Stimulated activated naive CD4-positive, alpha-beta T cell (primary cell): ENCODE data around the gene VEZT.
"Not testable (repeated sequence)": the region's sequence is repeated elsewhere in the genome, so short reads cannot be mapped to it uniquely, and the experiment has no call there.

Experiments used
- DNase-seq, 6 experiments: peaks; one replicate each; lab custom pipeline; 2025; lab: John Stamatoyannopoulos, UW

The VEZT gene

DNA sequence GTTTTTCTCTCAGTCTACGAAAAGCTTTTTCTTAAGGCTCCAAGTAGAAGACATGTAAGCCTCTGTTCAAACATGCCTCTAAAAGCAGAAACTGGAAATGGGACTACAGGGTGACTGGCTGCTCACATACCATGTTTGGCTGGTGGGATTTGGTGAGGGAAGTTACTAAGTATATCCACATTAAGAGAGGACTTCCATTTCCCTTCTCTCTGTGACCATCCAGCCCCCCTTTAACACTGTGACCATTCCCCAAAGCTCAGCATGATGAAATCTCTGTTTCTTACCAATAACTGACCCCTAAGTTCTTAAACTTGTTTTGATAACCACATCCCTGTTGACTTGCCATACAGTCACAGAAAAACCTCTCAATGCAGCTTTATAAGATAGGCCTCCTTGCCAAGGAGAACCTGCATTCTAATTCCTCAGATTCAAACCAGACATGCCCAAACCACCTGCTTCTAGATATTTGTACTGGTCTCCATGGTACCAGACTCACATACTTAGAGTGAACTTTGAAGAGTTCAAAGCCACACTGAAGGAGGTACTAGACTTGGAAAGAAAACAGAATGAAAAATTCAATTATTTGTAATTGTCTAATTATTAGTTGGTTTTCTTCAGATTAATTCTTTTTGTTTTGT, 102.2 kb downstream of the VEZT start:
- no peak for DNase-seq

DNA sequence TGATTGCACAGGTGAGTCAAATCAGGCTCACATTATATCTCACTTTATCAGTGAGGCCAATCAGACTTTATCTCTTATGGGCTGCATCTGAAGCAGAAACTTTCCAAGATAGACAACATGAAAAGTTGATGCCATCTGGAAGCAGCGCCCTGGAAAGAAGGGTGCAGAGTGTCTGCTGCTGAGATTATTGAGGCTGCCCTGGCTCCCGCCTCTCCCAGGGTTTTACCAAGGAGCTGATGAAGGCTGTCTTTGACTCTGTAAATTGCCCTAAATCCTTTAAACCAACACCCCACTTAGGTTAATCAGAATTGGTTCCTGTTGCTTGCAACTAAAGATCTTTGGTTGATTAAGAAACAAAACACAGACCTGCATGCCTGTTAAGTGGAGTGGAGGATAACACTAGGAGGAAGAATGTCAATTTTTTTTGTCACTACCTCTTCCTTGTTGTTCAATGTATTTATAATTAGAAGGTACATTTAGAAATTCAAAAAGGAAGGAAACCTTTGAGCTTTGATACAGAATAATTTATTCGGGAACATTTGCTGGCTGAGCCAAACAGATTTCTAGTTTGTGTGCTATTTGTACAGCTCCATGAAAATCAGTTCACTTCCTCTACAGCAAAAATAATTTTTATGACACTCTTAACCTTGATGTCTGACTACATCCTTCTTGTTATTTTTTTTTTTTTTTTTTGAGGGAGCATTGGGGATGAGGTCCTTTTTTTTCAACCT, 104.1 kb downstream of the VEZT start:
- no peak for DNase-seq

DNA sequence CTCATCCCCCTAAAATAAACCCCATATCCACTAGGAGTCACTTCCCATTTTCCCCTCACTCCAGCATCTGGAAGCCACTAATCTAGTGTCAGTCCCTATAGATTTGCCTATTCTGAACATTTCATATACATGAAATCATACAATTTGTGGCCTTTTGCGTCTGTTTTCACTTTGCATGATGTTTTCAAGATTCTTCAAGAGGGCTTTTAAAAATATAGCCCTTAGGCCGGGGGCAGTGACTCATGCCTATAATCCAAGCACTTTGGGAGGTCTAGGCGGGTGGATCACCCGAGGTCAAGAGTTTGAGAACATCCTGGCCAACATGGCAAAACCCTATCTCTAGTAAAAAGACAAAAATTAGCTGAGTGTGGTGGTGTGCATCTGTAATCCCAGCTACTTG, 104.7 kb downstream of the VEZT start:
- no peak for DNase-seq

DNA sequence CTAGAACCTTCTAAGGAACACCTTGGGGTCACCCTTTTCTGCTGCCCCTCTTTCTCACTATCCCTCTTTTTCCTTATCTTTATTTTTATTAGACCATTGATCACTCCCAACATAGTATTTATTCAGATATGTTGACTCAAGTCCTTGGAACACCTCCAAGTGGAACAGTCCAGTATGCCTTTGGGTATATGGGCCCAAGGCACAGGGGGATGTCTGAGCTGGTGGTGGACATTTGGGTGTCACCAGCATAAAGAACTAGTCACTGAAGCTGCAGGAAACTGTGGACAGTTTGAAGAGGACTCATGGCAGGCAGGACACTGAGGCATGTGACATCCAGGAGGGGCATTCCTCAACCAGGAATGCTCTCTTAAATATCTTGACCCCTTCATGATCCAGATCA, 105.6 kb downstream of the VEZT start:
- no peak for DNase-seq

DNA sequence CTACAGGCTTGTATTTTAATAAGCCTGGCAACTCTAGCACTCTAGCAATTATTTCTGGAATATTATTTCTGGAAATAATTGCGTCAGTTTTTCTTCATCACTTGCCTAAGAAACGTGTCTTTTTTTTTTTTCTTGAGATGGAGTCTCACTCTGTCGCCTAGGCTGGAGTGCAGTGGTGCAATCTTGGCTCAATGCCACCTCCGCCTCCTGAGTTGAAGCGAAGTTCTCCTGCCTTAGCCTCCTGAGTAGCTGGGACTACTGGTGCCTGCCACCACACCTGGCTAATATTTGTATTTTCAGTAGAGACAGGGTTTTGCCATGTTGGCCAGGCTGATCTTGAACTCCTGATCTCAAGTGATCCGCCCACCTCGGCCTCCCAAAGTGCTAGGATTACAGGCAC, 106.6 kb downstream of the VEZT start:
- not testable (repeated sequence) for DNase-seq

DNA sequence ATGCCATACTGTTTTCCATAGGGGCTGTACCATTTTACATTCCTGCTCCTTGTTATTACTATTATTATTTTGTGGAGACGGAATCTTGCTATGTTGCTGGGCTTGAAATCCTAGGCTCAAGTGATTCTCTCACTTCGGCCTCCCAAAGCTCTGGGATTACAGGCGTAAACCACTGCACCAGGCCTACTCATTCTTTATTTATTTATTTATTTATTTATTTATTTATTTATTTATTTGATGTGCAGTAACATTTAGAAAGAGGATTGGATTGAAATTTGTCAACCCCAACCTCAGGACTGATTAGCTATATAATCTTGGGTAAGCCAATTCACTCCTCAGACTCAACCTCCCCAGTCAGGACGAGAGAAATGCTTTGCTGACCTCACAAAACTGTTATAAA, 107.9 kb downstream of the VEZT start:
- DNase-seq, result no peak

DNA sequence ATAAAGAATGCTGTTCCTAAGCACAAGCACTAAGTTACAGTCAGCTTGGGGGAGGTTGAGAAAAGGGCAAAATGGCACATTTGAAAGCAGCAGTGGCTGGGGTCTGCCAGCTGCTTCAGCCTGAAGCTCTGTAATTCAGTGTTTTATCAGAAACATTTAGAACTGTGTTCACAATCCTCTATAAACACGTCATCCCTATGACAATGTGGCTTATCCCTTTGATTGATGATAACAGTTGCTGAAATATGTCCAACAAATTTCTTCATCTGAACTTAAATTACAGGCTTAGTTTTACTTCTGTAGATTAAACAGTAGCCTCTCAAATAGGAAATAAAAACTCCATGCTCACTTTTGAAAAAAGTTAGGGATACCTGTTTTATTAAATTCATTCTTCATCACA, 108.8 kb downstream of the VEZT start:
- DNase-seq, result no peak

DNA sequence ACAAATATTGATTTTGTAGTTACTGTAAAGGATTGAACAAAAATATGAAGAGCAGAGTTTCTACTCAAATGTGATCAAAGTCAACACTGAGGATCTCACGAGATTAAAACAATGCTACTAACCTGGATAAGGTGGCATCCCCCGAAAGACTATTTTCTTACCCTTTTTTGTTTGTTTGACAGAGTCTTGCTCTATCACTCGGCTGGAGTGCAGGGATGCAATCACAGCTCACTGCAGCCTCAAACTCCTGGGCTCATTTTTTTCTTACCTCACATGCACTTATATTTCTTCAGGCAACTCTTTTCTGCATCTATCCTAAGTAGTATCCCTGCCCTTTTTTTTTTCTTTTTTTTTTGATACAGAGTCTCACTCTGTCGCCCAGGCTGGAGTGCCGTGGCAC, 109.2 kb downstream of the VEZT start:
- no peak for DNase-seq

DNA sequence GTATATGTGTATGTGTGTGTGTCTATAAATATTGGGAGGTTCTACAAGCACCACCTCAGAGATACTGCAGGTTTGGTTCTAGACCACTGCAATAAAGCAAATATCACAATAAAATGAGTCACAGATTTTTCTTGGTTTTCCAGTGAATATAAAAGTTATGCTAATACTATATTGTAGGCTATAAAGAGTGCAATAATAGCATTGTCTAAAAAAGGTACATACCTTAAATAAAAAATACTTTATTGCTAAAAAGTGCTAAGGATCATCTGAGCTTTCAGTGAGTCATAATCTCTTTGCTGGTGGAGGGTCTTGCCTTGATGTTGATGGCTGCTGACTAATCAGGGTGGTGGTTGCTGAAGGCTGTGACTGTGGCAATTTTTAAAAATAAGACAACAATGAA, 111.1 kb downstream of the VEZT start:
- no peak for DNase-seq

DNA sequence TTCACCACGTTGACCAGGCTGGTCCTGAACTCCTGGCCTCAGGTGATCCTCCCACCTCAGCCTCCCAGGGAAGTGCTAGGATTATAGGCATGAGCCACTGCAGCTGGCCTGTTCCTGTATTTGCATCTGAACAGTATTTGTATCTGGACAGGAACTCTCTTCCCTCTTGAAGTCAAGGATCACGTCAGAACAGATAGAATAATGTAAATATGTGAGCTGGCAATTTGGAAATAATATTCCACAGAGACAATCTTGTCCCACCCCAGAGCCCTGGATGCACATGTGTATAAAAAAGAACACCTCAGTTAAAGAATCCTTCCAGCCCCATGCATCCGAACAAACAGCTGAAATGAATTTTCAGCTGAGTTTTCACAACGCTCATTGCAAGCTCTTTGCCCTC, 118.3 kb downstream of the VEZT start:
- DNase-seq, result no peak

DNA sequence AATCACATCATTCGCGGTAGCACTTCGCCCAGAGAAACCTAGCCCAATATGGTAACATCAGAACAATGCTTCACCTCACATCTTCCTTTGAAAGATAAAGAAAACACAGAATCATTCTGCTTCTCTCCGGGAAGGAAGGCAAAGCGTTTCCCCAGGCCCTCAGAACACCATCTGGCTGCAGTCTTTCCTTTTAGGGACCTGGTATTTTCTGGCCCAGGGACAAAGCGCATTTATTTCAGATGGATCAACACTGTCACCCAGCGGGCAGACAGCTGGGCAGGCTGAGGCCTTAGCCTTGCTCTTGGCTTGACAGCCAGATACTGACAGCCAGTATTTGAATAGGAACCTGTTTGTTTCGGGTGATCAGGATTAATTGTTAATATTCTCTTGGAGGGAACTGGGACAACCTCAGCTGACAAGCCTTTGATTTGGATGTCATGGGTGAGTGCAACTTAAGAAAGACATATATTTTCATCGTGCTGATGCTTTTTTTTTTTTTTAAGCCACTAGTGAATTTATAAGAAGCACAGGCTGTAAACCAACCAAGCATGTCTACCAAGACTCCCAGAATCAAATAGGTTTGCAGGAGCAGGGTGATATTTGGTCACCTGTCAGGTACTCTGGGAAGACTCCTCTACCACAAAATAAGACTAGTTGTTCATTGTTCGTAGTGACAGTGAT, 118.9 kb downstream of the VEZT start:
- DNase-seq, result no peak

DNA sequence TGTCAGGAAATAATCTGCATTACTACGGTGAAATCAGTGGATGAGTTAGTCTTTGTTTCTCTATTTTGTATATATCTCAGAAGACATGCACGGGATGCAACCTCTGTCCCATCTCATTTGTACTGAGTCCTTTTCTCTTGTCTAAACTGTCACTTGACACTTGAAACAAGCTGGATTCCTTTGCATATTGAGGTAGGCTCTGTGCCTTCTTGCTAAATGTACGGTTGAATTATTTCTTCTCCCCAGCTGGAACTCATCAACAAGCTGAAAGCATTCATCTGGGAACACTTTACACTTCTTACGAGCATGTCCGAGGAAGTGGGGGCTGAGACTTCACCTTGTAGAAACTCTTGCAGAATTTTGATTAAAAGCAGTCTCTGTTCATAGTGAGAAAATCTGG, 119.5 kb downstream of the VEZT start:
- DNase-seq, result no peak

DNA sequence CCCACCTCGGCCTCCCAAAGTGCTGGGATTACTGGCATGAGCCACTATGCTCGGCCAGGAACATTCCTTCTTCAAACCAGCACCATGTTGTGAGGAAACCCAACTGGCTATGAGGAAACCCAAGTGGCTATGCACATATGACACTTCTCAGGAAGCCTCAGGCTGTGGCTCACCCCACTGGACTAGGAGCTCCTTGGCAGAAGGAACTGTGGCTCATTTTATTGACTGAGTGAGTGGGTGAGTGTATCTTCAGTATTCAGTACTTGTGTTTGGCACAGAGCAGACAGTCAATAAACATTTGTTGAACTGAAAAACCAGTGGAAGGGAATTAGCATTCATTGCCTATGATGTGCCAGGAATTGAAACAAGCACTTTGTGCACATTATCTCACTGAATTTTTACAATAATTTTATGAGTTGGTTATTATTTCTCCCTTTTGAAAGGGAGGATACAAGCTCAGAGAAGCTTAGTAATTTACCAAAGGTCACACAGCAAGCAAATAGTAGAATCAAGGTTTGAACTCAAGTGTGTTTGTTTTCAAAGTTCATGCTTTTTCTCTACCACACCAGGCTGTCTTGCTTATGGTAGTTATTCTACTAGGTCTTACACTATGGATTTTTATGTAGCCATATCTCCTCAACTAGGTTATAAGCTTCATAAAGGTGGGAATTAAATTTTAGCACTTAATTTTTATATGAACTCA, 121.6 kb downstream of the VEZT start:
- no peak for DNase-seq

DNA sequence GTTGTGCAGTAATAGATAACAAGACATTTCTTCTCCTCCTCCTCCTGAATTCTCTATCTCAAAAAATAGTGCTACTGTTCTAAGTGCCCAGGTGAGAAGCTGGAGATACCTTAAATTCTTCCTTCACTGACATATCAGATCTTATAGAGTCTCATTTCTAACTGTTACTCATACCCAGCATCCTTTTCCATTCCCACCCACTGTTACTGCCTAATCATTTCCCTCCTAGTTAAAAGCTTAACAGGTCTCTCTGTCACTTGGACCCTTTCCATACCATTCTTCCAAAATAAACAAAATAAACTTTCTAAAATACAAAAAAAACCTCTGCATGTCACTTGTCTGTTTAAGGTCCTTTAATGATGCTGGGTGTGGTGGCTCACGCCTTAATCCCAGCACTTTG, 124.4 kb downstream of the VEZT start:
- DNase-seq, result no peak

DNA sequence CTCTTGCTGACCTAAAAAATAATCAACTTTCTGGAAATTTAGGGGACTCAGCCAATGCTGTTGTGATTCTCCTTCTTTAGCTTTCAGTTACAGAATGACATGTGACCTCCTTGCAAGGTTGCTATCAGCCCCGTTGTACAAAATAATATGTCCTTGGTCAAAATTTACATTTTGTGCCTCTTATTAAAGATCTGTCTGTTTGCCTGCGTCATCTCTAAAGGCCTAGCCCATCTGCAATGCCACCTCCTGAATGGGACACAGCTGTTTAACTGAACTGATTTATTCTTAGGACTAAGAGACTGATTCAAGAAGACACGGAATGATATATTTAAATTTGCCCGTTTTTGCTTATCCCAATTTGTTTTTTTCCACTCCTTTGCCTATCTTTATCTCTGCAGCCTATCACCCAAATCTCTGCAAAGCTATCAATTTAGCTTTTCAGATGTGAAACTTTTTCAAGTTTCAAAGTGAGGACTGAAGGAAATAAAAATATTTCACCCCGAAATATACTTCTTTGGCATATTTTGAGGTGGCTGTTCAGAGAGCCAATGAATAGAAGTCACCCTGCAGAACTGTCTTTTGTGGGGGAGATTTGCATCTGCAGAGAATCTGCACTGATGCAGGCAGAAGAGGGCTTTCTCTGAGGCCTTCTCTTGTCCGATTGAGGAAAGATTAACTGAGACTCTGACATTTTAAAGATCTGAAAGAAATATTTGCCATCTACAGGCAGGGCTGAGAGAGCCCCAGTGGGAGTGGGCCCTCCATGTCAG, 126.0 kb downstream of the VEZT start:
- DNase-seq, result no peak

DNA sequence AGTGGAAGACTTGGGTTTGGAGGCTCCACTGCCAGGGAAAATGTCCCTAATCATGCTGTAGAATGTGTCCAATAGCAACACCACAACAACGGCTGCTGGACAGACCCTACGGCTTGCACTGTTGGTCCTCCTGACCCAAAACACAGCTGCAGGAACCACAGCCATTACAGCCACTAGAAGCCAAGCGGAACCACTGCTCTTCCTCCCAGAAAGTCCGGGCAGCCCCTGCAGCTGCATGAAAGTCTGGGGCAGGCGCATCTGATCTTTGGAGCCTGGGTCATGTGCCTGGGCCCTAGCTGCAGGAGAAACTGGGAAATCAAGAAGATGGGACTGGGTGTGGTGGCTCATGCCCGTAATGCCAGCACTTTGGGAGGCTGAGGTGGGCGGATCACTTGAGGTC, 131.7 kb downstream of the VEZT start:
- no peak for DNase-seq

DNA sequence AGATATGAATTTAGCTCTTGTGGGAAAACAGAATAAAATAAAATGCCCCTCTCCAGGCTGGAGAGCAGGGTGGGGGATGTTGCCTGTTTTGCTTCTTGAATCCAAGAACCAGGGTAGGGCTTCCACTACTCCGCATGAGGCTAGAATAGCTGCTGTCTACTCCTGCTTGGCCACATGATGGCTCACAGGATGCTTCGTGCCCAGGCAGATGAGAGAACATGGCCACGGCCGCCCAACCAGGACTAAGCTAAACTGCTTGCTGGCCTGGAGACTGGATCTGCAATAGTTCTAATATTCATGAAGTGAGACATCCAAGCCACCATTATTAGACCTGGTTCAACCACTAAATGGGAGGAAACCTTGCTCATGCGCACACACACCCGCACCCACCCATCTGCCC, 134.1 kb downstream of the VEZT start:
- DNase-seq, result no peak
